Measurements from ENCODE around the gene HAUS6.
"Not testable (repeated sequence)": the region's sequence is repeated elsewhere in the genome, so short reads cannot be mapped to it uniquely, and the experiment has no call there.

The HAUS6 gene

GRCh38 chr9:19048966-19049916 is 53.5 kb downstream of the HAUS6 start, which contains the start of gene RRAGA:
Gene RRAGA, plus strand, starts transcription at chr9:19049427. Its CDS starts 233 bp downstream, at chr9:19049660.
- H2AFZ ChIP-seq (ENCODE audit: low read depth, low read length) = peak within 1 kb of the TSS; percentile 97
- peaks cover 10% of the 10 kb centered on the region for H3K36me3 ChIP-seq (ENCODE audit: insufficient read depth, low read length)
- no peaks in the 10 kb centered on the region for H3K9me3 ChIP-seq (ENCODE audit: low read length)

GRCh38 chr9:19036611-19037010 is 66.1 kb downstream of the HAUS6 start:
- no peaks in the 10 kb centered on the region for H3K4me1 ChIP-seq (ENCODE audit: insufficient read depth, low read length)
- H3K4me3 ChIP-seq (ENCODE audit: low read length) = no peak overlapping the region
- H3K27me3 ChIP-seq (ENCODE audit: insufficient read depth, low read length) = no peaks in the 10 kb centered on the region
- H3K9me3 ChIP-seq (ENCODE audit: low read length) = peaks cover 5% of the 10 kb centered on the region
- no peak overlapping the region for H2AFZ ChIP-seq (ENCODE audit: low read depth, low read length)
- no peaks in the 10 kb centered on the region for H3K36me3 ChIP-seq (ENCODE audit: insufficient read depth, low read length)

More at GRCh38 chr9:19048966-19049916, 53.5 kb downstream of the HAUS6 start, which contains the start of gene RRAGA:
- Histone ChIP-seq H3K4me1 (ENCODE audit: insufficient read depth, low read length) (peaks cover 12% of the 10 kb centered on the region), H3K4me3 (ENCODE audit: low read length) (peak within 1 kb of the TSS; percentile 83), H3K27me3 (ENCODE audit: insufficient read depth, low read length) (no peaks in the 10 kb centered on the region)

GRCh38 chr9:19033015-19033414 is 69.7 kb downstream of the HAUS6 start, which contains the start of gene SAXO1:
Gene SAXO1, minus strand, starts transcription at chr9:19033209. Its CDS starts 301 bp downstream, at chr9:19032908.
- Histone ChIP-seq H3K36me3 (ENCODE audit: insufficient read depth, low read length) (no peaks in the 10 kb centered on the region), H3K9me3 (ENCODE audit: low read length) (peaks cover 5% of the 10 kb centered on the region), H3K4me1 (ENCODE audit: insufficient read depth, low read length) (no peaks in the 10 kb centered on the region), H3K27me3 (ENCODE audit: insufficient read depth, low read length) (no peaks in the 10 kb centered on the region), H3K4me3 (ENCODE audit: low read length) (no peak within 1 kb of the TSS), H2AFZ (ENCODE audit: low read depth, low read length) (no peak within 1 kb of the TSS)

GRCh38 chr9:19032406-19032805 is 70.3 kb downstream of the HAUS6 start:
- Histone ChIP-seq H2AFZ (ENCODE audit: low read depth, low read length) (no peak overlapping the region), H3K9me3 (ENCODE audit: low read length) (peaks cover 5% of the 10 kb centered on the region), H3K27me3 (ENCODE audit: insufficient read depth, low read length) (no peaks in the 10 kb centered on the region)

GRCh38 chr9:19030899-19031298 is 71.8 kb downstream of the HAUS6 start:
- Histone ChIP-seq H3K36me3 (ENCODE audit: insufficient read depth, low read length) (no peaks in the 10 kb centered on the region), H2AFZ (ENCODE audit: low read depth, low read length) (no peak overlapping the region), H3K4me3 (ENCODE audit: low read length) (no peak overlapping the region), H3K9me3 (ENCODE audit: low read length) (peaks cover 2% of the 10 kb centered on the region), H3K27me3 (ENCODE audit: insufficient read depth, low read length) (no peaks in the 10 kb centered on the region), H3K4me1 (ENCODE audit: insufficient read depth, low read length) (no peaks in the 10 kb centered on the region)

More at GRCh38 chr9:19032406-19032805, 70.3 kb downstream of the HAUS6 start:
- H3K4me3 ChIP-seq (ENCODE audit: low read length) = no peak overlapping the region
- no peaks in the 10 kb centered on the region for H3K4me1 ChIP-seq (ENCODE audit: insufficient read depth, low read length)
- H3K36me3 ChIP-seq (ENCODE audit: insufficient read depth, low read length) = no peaks in the 10 kb centered on the region

- H3K4me3 ChIP-seq (ENCODE audit: low read length) = no peak overlapping the region
- no peak overlapping the region for H2AFZ ChIP-seq (ENCODE audit: low read depth, low read length)
- H3K9me3 ChIP-seq (ENCODE audit: low read length) = no peaks in the 10 kb centered on the region
- H3K36me3 ChIP-seq (ENCODE audit: insufficient read depth, low read length) = no peaks in the 10 kb centered on the region
- no peaks in the 10 kb centered on the region for H3K27me3 ChIP-seq (ENCODE audit: insufficient read depth, low read length)
- no peaks in the 10 kb centered on the region for H3K4me1 ChIP-seq (ENCODE audit: insufficient read depth, low read length)
Observed at GRCh38 chr9:19028835-19029451, 73.8 kb downstream of the HAUS6 start.

GRCh38 chr9:19027825-19028224 is 74.9 kb downstream of the HAUS6 start:
- Histone ChIP-seq H3K27me3 (ENCODE audit: insufficient read depth, low read length) (no peaks in the 10 kb centered on the region), H3K4me3 (ENCODE audit: low read length) (no peak overlapping the region), H3K36me3 (ENCODE audit: insufficient read depth, low read length) (no peaks in the 10 kb centered on the region), H3K9me3 (ENCODE audit: low read length) (no peaks in the 10 kb centered on the region), H2AFZ (ENCODE audit: low read depth, low read length) (no peak overlapping the region), H3K4me1 (ENCODE audit: insufficient read depth, low read length) (no peaks in the 10 kb centered on the region)

- H3K4me3 ChIP-seq (ENCODE audit: low read length) = no peak overlapping the region
- H2AFZ ChIP-seq (ENCODE audit: low read depth, low read length) = no peak overlapping the region
- no peaks in the 10 kb centered on the region for H3K9me3 ChIP-seq (ENCODE audit: low read length)
- no peaks in the 10 kb centered on the region for H3K27me3 ChIP-seq (ENCODE audit: insufficient read depth, low read length)
- no peaks in the 10 kb centered on the region for H3K36me3 ChIP-seq (ENCODE audit: insufficient read depth, low read length)
- no peaks in the 10 kb centered on the region for H3K4me1 ChIP-seq (ENCODE audit: insufficient read depth, low read length)
Observed at GRCh38 chr9:19026375-19026774, 76.3 kb downstream of the HAUS6 start.

GRCh38 chr9:19023078-19023477 is 79.6 kb downstream of the HAUS6 start:
- H3K9me3 ChIP-seq (ENCODE audit: low read length) = no peaks in the 10 kb centered on the region
- H3K4me3 ChIP-seq (ENCODE audit: low read length) = no peak overlapping the region
- no peaks in the 10 kb centered on the region for H3K4me1 ChIP-seq (ENCODE audit: insufficient read depth, low read length)
- no peaks in the 10 kb centered on the region for H3K27me3 ChIP-seq (ENCODE audit: insufficient read depth, low read length)
- H3K36me3 ChIP-seq (ENCODE audit: insufficient read depth, low read length) = no peaks in the 10 kb centered on the region
- H2AFZ ChIP-seq (ENCODE audit: low read depth, low read length) = no peak overlapping the region

- no peaks in the 10 kb centered on the region for H3K9me3 ChIP-seq (ENCODE audit: low read length)
- no peak overlapping the region for H3K4me3 ChIP-seq (ENCODE audit: low read length)
- no peaks in the 10 kb centered on the region for H3K27me3 ChIP-seq (ENCODE audit: insufficient read depth, low read length)
- no peaks in the 10 kb centered on the region for H3K36me3 ChIP-seq (ENCODE audit: insufficient read depth, low read length)
- no peaks in the 10 kb centered on the region for H3K4me1 ChIP-seq (ENCODE audit: insufficient read depth, low read length)
- no peak overlapping the region for H2AFZ ChIP-seq (ENCODE audit: low read depth, low read length)
Observed at GRCh38 chr9:19022206-19022605, 80.5 kb downstream of the HAUS6 start.

- H3K27me3 ChIP-seq (ENCODE audit: insufficient read depth, low read length); H3K4me3 ChIP-seq (ENCODE audit: low read length); H2AFZ ChIP-seq (ENCODE audit: low read depth, low read length); H3K9me3 ChIP-seq (ENCODE audit: low read length); H3K36me3 ChIP-seq (ENCODE audit: insufficient read depth, low read length); H3K4me1 ChIP-seq (ENCODE audit: insufficient read depth, low read length): not testable (repeated sequence)
Observed at GRCh38 chr9:19021649-19022048, 81.1 kb downstream of the HAUS6 start.

- Histone ChIP-seq H2AFZ (ENCODE audit: low read depth, low read length) (no peak overlapping the region), H3K36me3 (ENCODE audit: insufficient read depth, low read length) (no peaks in the 10 kb centered on the region), H3K4me3 (ENCODE audit: low read length) (no peak overlapping the region), H3K27me3 (ENCODE audit: insufficient read depth, low read length) (no peaks in the 10 kb centered on the region), H3K9me3 (ENCODE audit: low read length) (no peaks in the 10 kb centered on the region), H3K4me1 (ENCODE audit: insufficient read depth, low read length) (no peaks in the 10 kb centered on the region)
Observed at GRCh38 chr9:19020886-19021455, 81.7 kb downstream of the HAUS6 start.

GRCh38 chr9:19018201-19018600 is 84.5 kb downstream of the HAUS6 start:
- Histone ChIP-seq H3K4me1 (ENCODE audit: insufficient read depth, low read length) (no peaks in the 10 kb centered on the region), H2AFZ (ENCODE audit: low read depth, low read length) (no peak overlapping the region), H3K4me3 (ENCODE audit: low read length) (no peak overlapping the region), H3K9me3 (ENCODE audit: low read length) (no peaks in the 10 kb centered on the region), H3K27me3 (ENCODE audit: insufficient read depth, low read length) (no peaks in the 10 kb centered on the region), H3K36me3 (ENCODE audit: insufficient read depth, low read length) (no peaks in the 10 kb centered on the region)

Data from neuron (in vitro differentiated cells).